GM23338 (cell line): ENCODE measurements around the gene PAF1.

Source experiments
- CTCF ChIP-seq, 2 experiments: fragments of 200-600 bp in 1 of 2; sonication (generic) in 1 of 2; conservative IDR thresholded peaks; 2 replicates each; pipeline versions ENCODE4 v1.5.1 to v1.6.1; 2016 to 2017; ENCODE audit warnings: antibody characterized with exemption in 2 of 2, low read depth in 2 of 2, mild to moderate bottlenecking in 2 of 2, moderate library complexity in 1 of 2
- JUNB ChIP-seq: IDR thresholded peaks from one replicate; pipeline ENCODE4 v1.6.1; 2016; ENCODE audit warnings: antibody characterized with exemption; ENCODE audit not compliant: unreplicated experiment
- TF ChIP-seq, protein P1 (sequence below): IDR thresholded peaks from one replicate; pipeline ENCODE4 v1.6.1; 2018; ENCODE audit warnings: antibody characterized with exemption; ENCODE audit not compliant: unreplicated experiment

GRCh38 chr19:39412100-39412866 lies 21.4 kb upstream of the PAF1 start, which contains the start of gene PLEKHG2:
- TF ChIP-seq, protein P1, sequence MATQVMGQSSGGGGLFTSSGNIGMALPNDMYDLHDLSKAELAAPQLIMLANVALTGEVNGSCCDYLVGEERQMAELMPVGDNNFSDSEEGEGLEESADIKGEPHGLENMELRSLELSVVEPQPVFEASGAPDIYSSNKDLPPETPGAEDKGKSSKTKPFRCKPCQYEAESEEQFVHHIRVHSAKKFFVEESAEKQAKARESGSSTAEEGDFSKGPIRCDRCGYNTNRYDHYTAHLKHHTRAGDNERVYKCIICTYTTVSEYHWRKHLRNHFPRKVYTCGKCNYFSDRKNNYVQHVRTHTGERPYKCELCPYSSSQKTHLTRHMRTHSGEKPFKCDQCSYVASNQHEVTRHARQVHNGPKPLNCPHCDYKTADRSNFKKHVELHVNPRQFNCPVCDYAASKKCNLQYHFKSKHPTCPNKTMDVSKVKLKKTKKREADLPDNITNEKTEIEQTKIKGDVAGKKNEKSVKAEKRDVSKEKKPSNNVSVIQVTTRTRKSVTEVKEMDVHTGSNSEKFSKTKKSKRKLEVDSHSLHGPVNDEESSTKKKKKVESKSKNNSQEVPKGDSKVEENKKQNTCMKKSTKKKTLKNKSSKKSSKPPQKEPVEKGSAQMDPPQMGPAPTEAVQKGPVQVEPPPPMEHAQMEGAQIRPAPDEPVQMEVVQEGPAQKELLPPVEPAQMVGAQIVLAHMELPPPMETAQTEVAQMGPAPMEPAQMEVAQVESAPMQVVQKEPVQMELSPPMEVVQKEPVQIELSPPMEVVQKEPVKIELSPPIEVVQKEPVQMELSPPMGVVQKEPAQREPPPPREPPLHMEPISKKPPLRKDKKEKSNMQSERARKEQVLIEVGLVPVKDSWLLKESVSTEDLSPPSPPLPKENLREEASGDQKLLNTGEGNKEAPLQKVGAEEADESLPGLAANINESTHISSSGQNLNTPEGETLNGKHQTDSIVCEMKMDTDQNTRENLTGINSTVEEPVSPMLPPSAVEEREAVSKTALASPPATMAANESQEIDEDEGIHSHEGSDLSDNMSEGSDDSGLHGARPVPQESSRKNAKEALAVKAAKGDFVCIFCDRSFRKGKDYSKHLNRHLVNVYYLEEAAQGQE = no peak
- TF ChIP-seq CTCF (conservative IDR thresholded peaks at IDR 0.05; ENCODE audit: low read depth in 2 of 2) = peak; percentile 78 to 84; a peak in 3 of 4 replicates
- TF ChIP-seq JUNB = no peak
